Neuronal stem cell (in vitro differentiated cells): ENCODE measurements around the gene C6orf47. TPM values are rescaled to one million over a fixed set of nuclear protein-coding genes. Genes with fewer than 3 reads are reported as not detected.

Source experiments
- DNase-seq: peaks from one replicate; pipeline ENCODE4 v3.0.0-alpha.2; 2013; ENCODE audit warnings: low spot score
- H2AFZ ChIP-seq: one replicate; pipeline ENCODE4 v1.6.1; 2013; ENCODE audit warnings: mild to moderate bottlenecking, low read length, inconsistent platforms
- H2AK5ac ChIP-seq: 2 replicates; pipeline ENCODE4 v1.6.1; 2013; ENCODE audit warnings: low read depth, mild to moderate bottlenecking, inconsistent platforms, low read length, moderate library complexity, mixed read lengths
- H2BK120ac ChIP-seq: 2 replicates; pipeline ENCODE4 v1.6.1; 2013; ENCODE audit warnings: low read depth, mild to moderate bottlenecking, inconsistent platforms, low read length, moderate library complexity, mixed read lengths
- H2BK12ac ChIP-seq: one replicate; pipeline ENCODE4 v1.6.1; 2013; ENCODE audit warnings: low read length, inconsistent platforms
- H2BK15ac ChIP-seq: 2 replicates; pipeline ENCODE4 v1.6.1; 2013; ENCODE audit warnings: mild to moderate bottlenecking, low read length, inconsistent platforms, mixed read lengths
- H2BK5ac ChIP-seq: one replicate; pipeline ENCODE4 v1.6.1; 2013; ENCODE audit warnings: inconsistent platforms, mild to moderate bottlenecking, low read length, moderate library complexity
- H3K14ac ChIP-seq: one replicate; pipeline ENCODE4 v1.6.1; 2013; ENCODE audit warnings: low read length, inconsistent platforms
- H3K18ac ChIP-seq: 2 replicates; pipeline ENCODE4 v1.6.1; 2013; ENCODE audit warnings: low read length, inconsistent platforms
- H3K23ac ChIP-seq: 2 replicates; pipeline ENCODE4 v1.6.1; 2013; ENCODE audit warnings: low read depth, mild to moderate bottlenecking, mixed read lengths, low read length, inconsistent platforms; ENCODE audit not compliant: poor library complexity
- H3K27ac ChIP-seq: replicated peaks from 3 replicates; pipeline ENCODE4 v1.5.1; 2013; ENCODE audit warnings: low read length, inconsistent platforms
- H3K27me3 ChIP-seq, 3 experiments: 2 replicates each; pipeline ENCODE4 v1.6.1; 2013; ENCODE audit warnings: low read length in 3 of 3, mild to moderate bottlenecking in 2 of 3, inconsistent platforms in 1 of 3, low read depth in 1 of 3, mixed read lengths in 1 of 3, moderate library complexity in 1 of 3; ENCODE audit not compliant: control insufficient read depth in 3 of 3, insufficient read depth in 3 of 3
- H3K36me3 ChIP-seq, 2 donors: replicated peaks in 1 of 2; 2 replicates each; pipeline ENCODE4 v1.6.1; 2013; ENCODE audit warnings: low read length in 2 of 2; ENCODE audit not compliant: control insufficient read depth in 2 of 2, insufficient read depth in 2 of 2
- H3K4ac ChIP-seq: 2 replicates; pipeline ENCODE4 v1.6.1; 2013; ENCODE audit warnings: inconsistent platforms, mild to moderate bottlenecking, low read length, moderate library complexity
- H3K4me1 ChIP-seq, 2 donors: 1 replicate in 1 of 2; 2 replicates in 1 of 2; pipeline ENCODE4 v1.6.1; 2013; ENCODE audit warnings: low read length in 2 of 2, low read depth in 1 of 2; ENCODE audit not compliant: control insufficient read depth in 2 of 2, insufficient read depth in 1 of 2
- H3K4me2 ChIP-seq: one replicate; pipeline ENCODE4 v1.6.1; 2013; ENCODE audit warnings: mild to moderate bottlenecking, low read length, inconsistent platforms; ENCODE audit not compliant: insufficient read depth, poor library complexity, severe bottlenecking
- H3K4me3 ChIP-seq, 2 donors: 2 replicates each; pipeline ENCODE4 v1.5.1; 2013; ENCODE audit warnings: low read length in 2 of 2, mild to moderate bottlenecking in 2 of 2, inconsistent platforms in 1 of 2, moderate library complexity in 1 of 2
- H3K79me1 ChIP-seq: one replicate; pipeline ENCODE4 v1.6.1; 2013; ENCODE audit warnings: low read depth, mild to moderate bottlenecking, inconsistent platforms, low read length, moderate library complexity
- H3K9ac ChIP-seq: one replicate; pipeline ENCODE4 v1.6.1; 2013; ENCODE audit warnings: mild to moderate bottlenecking, low read depth, low read length, inconsistent platforms; ENCODE audit not compliant: poor library complexity
- H3K9me3 ChIP-seq, 2 donors: replicated peaks in 1 of 2; 2 replicates each; pipeline versions ENCODE3 to v1.6.1; 2013; ENCODE audit warnings: low read length in 2 of 2, mild to moderate bottlenecking in 2 of 2, inconsistent platforms in 1 of 2, low read depth in 1 of 2, mixed read lengths in 1 of 2, moderate library complexity in 1 of 2; ENCODE audit not compliant: control insufficient read depth in 2 of 2, insufficient read depth in 1 of 2
- H4K8ac ChIP-seq: one replicate; pipeline ENCODE4 v1.6.1; 2013; ENCODE audit warnings: low read depth, mild to moderate bottlenecking, inconsistent platforms, low read length, moderate library complexity
- H4K91ac ChIP-seq: one replicate; pipeline ENCODE4 v1.6.1; 2013; ENCODE audit warnings: low read length, low read depth, mild to moderate bottlenecking, inconsistent platforms; ENCODE audit not compliant: poor library complexity
- WGBS, 2 donors: extraction: QIAGEN DNeasy Blood & Tissue Kit; methylation state at CpG; one replicate each; pipeline ENCODE4 v1.1.7; 2013; ENCODE audit warnings: missing lambda C conversion rate in 2 of 2, mixed read lengths in 1 of 2; ENCODE audit not compliant: insufficient read length in 2 of 2, insufficient replicate concordance in 1 of 2; ENCODE audit errors: extremely low coverage in 2 of 2; 5-methylcytosine and 5-hydroxymethylcytosine counted together
- small RNA-seq: library from polyadenylated mRNA; stranded (forward); fragments of <200 nt; extraction: miRNeasy Mini kit (QIAGEN cat#:217004); gene quantifications from one replicate; pipeline ENCODE3, GENCODE V24; 2013; ENCODE audit not compliant: insufficient read depth

C6orf47 gene

DNA sequence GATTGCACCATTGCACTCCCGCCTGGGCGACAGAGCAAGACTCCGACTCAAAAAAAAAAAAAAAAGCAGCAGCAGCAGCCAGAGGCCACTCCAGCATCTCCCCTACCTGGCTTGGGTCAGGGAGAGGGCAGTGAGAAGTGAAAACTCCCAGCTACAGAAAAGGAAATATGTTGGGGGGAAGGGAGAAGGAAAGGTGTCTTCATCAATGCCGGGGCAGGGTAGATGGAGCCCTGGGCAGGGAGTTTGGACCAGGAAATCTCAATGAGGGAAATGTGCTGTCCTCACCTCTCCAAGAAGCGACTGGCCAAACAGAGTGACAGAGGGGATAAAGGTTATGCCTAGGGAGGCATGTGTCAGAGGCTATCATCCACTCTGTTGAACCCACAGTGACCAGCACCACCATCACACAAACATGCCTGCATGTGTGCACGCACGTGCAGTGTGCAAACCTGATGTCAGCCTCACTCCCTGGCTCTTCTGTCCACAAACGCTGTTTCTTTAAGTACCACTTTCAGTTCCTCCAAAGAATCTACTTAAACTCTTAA lies 46.4 kb downstream of the C6orf47 start:
- WGBS, 2 donors = no CpG with 5 or more reads among the region's 8 CpGs
- no peak overlapping the region for H2AFZ ChIP-seq
- no peak overlapping the region for H3K27ac ChIP-seq
- no peak overlapping the region for H3K4ac ChIP-seq
- no peak overlapping the region for H2BK12ac ChIP-seq
- no peak for DNase-seq
- no peak overlapping the region for H2BK5ac ChIP-seq
- H3K36me3 ChIP-seq = no peaks in the 10 kb centered on the region
- H2BK15ac ChIP-seq = no peak overlapping the region
- H3K9ac ChIP-seq = no peak overlapping the region
- H3K79me1 ChIP-seq = no peaks in the 10 kb centered on the region
- H3K9me3 ChIP-seq = no peaks in the 10 kb centered on the region
- no peak overlapping the region for H3K18ac ChIP-seq
- H3K23ac ChIP-seq = no peak overlapping the region
- no peaks in the 10 kb centered on the region for H3K27me3 ChIP-seq
- H3K4me3 ChIP-seq = no peak overlapping the region
- no peak overlapping the region for H4K8ac ChIP-seq
- H3K4me2 ChIP-seq = no peak overlapping the region
- H2BK120ac ChIP-seq = no peak overlapping the region
- peaks cover 2 to 9% of the 10 kb centered on the region in 2 donors for H3K4me1 ChIP-seq
- no peak overlapping the region for H4K91ac ChIP-seq
- H2AK5ac ChIP-seq = no peak overlapping the region
- no peak overlapping the region for H3K14ac ChIP-seq

- H3K9me3 ChIP-seq = no peaks in the 10 kb centered on the region
- no peak overlapping the region for H2BK12ac ChIP-seq
- no peak overlapping the region for H4K91ac ChIP-seq
- no peaks in the 10 kb centered on the region for H3K79me1 ChIP-seq
- H2BK5ac ChIP-seq = no peak overlapping the region
- H3K36me3 ChIP-seq = no peaks in the 10 kb centered on the region
- DNase-seq = no peak
- no CpG with 5 or more reads among the region's 4 CpGs for WGBS, 2 donors
- no peak overlapping the region for H3K9ac ChIP-seq
- no peak overlapping the region for H3K4ac ChIP-seq
- H3K27me3 ChIP-seq = no peaks in the 10 kb centered on the region
- no peak overlapping the region for H3K4me3 ChIP-seq
- H3K14ac ChIP-seq = no peak overlapping the region
- no peak overlapping the region for H3K27ac ChIP-seq
- H4K8ac ChIP-seq = no peak overlapping the region
- no peak overlapping the region for H3K4me2 ChIP-seq
- H2AFZ ChIP-seq = peak overlapping the region; percentile 41
- H3K18ac ChIP-seq = no peak overlapping the region
- no peak overlapping the region for H3K23ac ChIP-seq
- no peak overlapping the region for H2AK5ac ChIP-seq
- H3K4me1 ChIP-seq = peaks cover under 1 to 9% of the 10 kb centered on the region in 2 donors
- no peak overlapping the region for H2BK15ac ChIP-seq
- no peak overlapping the region for H2BK120ac ChIP-seq
These were observed 49.6 kb downstream of the C6orf47 start for GRCh38 chr6:31610968-31611367.

GRCh38 chr6:31609519-31610406 lies 50.8 kb downstream of the C6orf47 start:
- H3K4me3 ChIP-seq = no peak overlapping the region
- H3K9me3 ChIP-seq = no peaks in the 10 kb centered on the region
- no peak overlapping the region for H2BK15ac ChIP-seq
- H3K9ac ChIP-seq = no peak overlapping the region
- H2AK5ac ChIP-seq = no peak overlapping the region
- no peak overlapping the region for H3K4me2 ChIP-seq
- no peak overlapping the region for H2BK5ac ChIP-seq
- no peaks in the 10 kb centered on the region for H3K27me3 ChIP-seq
- H3K23ac ChIP-seq = no peak overlapping the region
- no peak overlapping the region for H4K91ac ChIP-seq
- no peak overlapping the region for H2BK120ac ChIP-seq
- no CpG with 5 or more reads among the region's 8 CpGs for WGBS, 2 donors
- H3K27ac ChIP-seq = no peak overlapping the region
- no peak for DNase-seq
- no peaks in the 10 kb centered on the region for H3K36me3 ChIP-seq
- H3K4me1 ChIP-seq = no peaks in the 10 kb centered on the region
- no peak overlapping the region for H2BK12ac ChIP-seq
- no peak overlapping the region for H3K4ac ChIP-seq
- no peak overlapping the region for H2AFZ ChIP-seq
- H3K79me1 ChIP-seq = no peaks in the 10 kb centered on the region
- no peak overlapping the region for H4K8ac ChIP-seq
- H3K14ac ChIP-seq = no peak overlapping the region
- no peak overlapping the region for H3K18ac ChIP-seq

Small RNA genes lying within 50 kb of the gene (small RNA-seq; reads per million reads assigned to genes)
- gene MIR4646 (2.0 reads per million), gene MIR6832 (not detected), gene RF00019 (not detected), gene SNORA38 (70.2 reads per million, percentile 95 among the genes with 10 or more reads in this experiment), gene UQCRHP1 (not detected)
